Aorta (tissue), 5 donors: ENCODE data around the gene RAB19. TPM values are rescaled to one million over a fixed set of nuclear protein-coding genes. Genes with fewer than 3 reads are reported as not detected.

Source experiments
- ATAC-seq: fragments of 200-7000 bp; cut with Tn5 transposase; one replicate; pipeline ENCODE4 v1.9.1; 2022; ENCODE audit warnings: moderate library complexity; ENCODE audit not compliant: low FRiP score
- DNase-seq, 2 donors: peaks; one replicate each; pipeline ENCODE4 v3.0.0-alpha.2; 2020
- H3K27ac ChIP-seq, 2 donors: one replicate each; pipeline ENCODE4 v1.5.1; 2013; ENCODE audit warnings: low read length in 2 of 2, mild to moderate bottlenecking in 2 of 2, moderate library complexity in 2 of 2, control low read depth in 1 of 2, inconsistent platforms in 1 of 2, low read depth in 1 of 2
- H3K27me3 ChIP-seq, 2 donors: one replicate each; pipeline ENCODE4 v1.6.1; 2013; ENCODE audit warnings: control low read depth in 1 of 2, low read length in 1 of 2, mild to moderate bottlenecking in 1 of 2, moderate library complexity in 1 of 2; ENCODE audit not compliant: insufficient read depth in 2 of 2, control insufficient read depth in 1 of 2
- H3K36me3 ChIP-seq, 2 donors: one replicate each; pipeline ENCODE4 v1.6.1; 2013; ENCODE audit warnings: control low read depth in 1 of 2, low read length in 1 of 2, mild to moderate bottlenecking in 1 of 2; ENCODE audit not compliant: insufficient read depth in 2 of 2, control insufficient read depth in 1 of 2
- H3K4me1 ChIP-seq, 2 donors: one replicate each; pipeline ENCODE4 v1.6.1; 2013; ENCODE audit warnings: low read length in 2 of 2, control low read depth in 1 of 2, mild to moderate bottlenecking in 1 of 2, moderate library complexity in 1 of 2; ENCODE audit not compliant: insufficient read depth in 2 of 2, control insufficient read depth in 1 of 2
- H3K4me3 ChIP-seq, 2 donors: one replicate each; pipeline ENCODE4 v1.5.1; 2013; ENCODE audit warnings: low read length in 2 of 2, control low read depth in 1 of 2, mild to moderate bottlenecking in 1 of 2
- H3K9me3 ChIP-seq: one replicate; pipeline ENCODE4 v1.6.1; 2013; ENCODE audit warnings: mild to moderate bottlenecking, low read length; ENCODE audit not compliant: control insufficient read depth
- WGBS, 2 donors: extraction: QIAGEN DNeasy Blood & Tissue Kit; methylation state at CpG; one replicate each; pipeline ENCODE4 v1.1.7; 2013; 5-methylcytosine and 5-hydroxymethylcytosine counted together
- intact Hi-C, 2 donors: fragments of 100-400 bp; cut with DNase I; formaldehyde crosslinking; loops; one replicate each; pipeline versions ENCODE4 v1.14.2 to v1.15.0; 2022
- polyA plus RNA-seq, 2 donors: library from polyadenylated mRNA; stranded (reverse); fragments of 200-250 nt; gene quantifications; one replicate each; pipeline ENCODE4 v1.2.3, GENCODE V29; 2013
- total RNA-seq, 2 donors: library from RNA; stranded (reverse); fragmentation: NEBNext Ultra II Directional; extraction: Animal tissue kit (Norgen Biotek cat#: 25700); gene quantifications; one replicate each; pipeline ENCODE4 v1.2.1, GENCODE V29; 2021
- donor health status: healthy with polysubstance abuse.
- donor health status: Bipolar disorder and iron deficiency.
- donor health status: DM: no; HTN: no; CAD: no.
- donor health status: DM: no; HTN: no; CAD: no.
- donor health status: DM: yes; HTN: yes; CAD: no.

The RAB19 gene
- total and polyA plus RNA-seq, 4 donors = not detected

DNA sequence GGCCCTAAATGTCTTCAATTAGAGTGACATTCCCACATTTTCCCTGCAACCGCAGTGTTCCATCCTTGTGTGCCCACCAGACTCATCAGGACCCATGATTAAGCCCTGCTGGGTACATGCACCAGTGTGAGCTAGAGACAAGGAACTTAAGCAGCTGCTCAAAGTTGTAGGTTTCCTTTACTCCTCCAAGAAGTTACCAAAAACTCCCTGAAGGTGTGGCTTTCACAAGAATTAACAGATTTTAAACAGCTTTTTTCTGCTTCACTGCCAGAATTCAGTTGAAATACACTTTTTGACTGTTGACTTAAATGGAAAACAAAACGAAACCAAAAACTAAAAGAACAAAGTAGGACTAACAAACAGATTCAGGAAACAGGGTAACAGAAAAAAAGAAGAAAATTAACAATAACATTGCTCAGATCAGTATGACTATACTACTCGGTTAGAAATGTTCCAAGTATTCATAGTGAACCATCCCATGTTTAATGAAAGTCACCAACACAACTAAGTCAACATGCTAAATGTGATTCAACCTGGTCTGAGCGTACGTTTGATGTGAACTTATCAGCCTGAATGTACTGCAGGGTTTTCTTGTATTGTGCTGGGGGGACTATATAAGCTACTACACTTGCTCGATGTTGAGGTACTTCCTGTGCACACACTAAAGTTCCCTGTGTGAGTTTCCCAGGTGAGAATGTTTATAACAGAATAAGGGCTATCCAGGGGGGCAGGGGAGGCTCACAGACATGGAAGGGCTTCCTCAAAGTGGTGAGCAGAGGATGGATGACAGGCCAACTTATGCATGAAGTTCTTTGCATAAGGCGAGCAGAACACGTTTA, 27.7 kb upstream of the RAB19 start:
- ATAC-seq (no peak), DNase-seq (no peak)
- 77 to 78% methylated on average over 8 of the region's 8 CpGs for WGBS, 2 donors
- no peaks in the 10 kb centered on the region for H3K27me3 ChIP-seq
- intact Hi-C loops = no loop called here
- peaks cover 0 to 5% of the 10 kb centered on the region in 2 donors for H3K36me3 ChIP-seq
- H3K4me3 ChIP-seq = no peak overlapping the region
- H3K9me3 ChIP-seq = no peaks in the 10 kb centered on the region
- H3K4me1 ChIP-seq = no peaks in the 10 kb centered on the region
- no peak overlapping the region for H3K27ac ChIP-seq

- WGBS, 2 donors = 96 to 98% methylated on average over 6 of the region's 6 CpGs
- H3K27me3 ChIP-seq = no peaks in the 10 kb centered on the region
Measured at GRCh38 chr7:140383954-140384713, 19.7 kb upstream of the RAB19 start.

DNA sequence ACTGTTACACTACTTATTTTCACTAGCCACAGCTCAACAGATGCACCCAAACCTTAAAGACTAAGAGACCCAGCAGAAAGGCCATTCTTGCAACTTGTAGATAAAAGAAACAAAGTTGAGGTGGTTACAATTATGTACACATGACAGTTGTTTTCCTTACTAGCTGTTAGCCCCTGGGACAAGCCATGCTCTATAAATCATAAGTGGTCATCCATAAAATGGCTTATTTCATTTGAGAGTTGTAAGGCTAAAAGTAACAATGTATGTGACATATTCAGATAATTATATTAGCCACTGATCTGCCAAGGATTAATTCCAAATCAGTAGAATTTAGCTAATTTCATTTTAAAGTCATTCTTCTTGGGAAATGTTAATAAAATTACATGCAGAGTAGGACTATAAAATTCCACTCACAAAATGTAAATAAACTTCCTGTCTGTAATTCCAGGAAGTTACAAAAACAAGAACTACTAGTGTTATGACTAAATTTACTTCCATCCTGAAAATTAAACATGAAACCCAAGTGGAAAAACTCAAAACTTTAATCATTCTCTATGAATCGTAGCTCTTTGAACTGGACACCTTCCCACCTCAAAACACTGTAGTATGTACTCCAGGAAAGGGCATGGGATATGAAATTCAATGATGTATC, 18.8 kb upstream of the RAB19 start:
- Histone ChIP-seq H3K4me1 (no peaks in the 10 kb centered on the region), H3K4me3 (no peak overlapping the region), H3K9me3 (no peaks in the 10 kb centered on the region), H3K36me3 (peaks cover 0 to 4% of the 10 kb centered on the region in 2 donors), H3K27ac (no peak overlapping the region), H3K27me3 (no peaks in the 10 kb centered on the region)
- DNase-seq (no peak), ATAC-seq (no peak)
- intact Hi-C loops = no loop called here
- 25 to 32% methylated on average over 1 of the region's 1 CpG for WGBS, 2 donors

More at GRCh38 chr7:140383954-140384713, 19.7 kb upstream of the RAB19 start:
- peaks cover 0 to 5% of the 10 kb centered on the region in 2 donors for H3K36me3 ChIP-seq
- ATAC-seq (no peak), DNase-seq (no peak)
- H3K27ac ChIP-seq = no peak overlapping the region
- no peaks in the 10 kb centered on the region for H3K4me1 ChIP-seq
- intact Hi-C loops = no loop called here
- H3K4me3 ChIP-seq = no peak overlapping the region
- no peaks in the 10 kb centered on the region for H3K9me3 ChIP-seq

DNA sequence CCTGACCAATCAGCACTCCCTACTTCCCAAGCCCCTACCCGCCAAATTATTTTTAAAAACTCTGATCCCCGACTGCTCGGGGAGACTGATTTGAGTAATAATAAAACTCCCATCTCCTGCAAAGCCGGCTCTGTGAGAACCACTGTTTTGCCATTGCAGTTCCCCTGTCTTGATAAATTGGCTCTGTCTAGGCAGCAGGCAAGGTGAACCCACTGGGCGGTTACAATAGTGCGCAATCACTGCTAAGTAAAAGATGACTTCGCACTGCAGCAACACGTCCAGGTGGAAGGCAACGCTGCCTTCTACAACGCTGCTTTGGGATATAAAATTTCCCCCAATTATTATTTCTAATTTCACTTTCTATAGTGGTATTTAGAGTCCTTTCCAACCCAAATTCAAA, 14.4 kb upstream of the RAB19 start:
- no peak overlapping the region for H3K27ac ChIP-seq
- intact Hi-C loops = no loop called here
- H3K36me3 ChIP-seq = no peaks in the 10 kb centered on the region
- H3K4me1 ChIP-seq = no peaks in the 10 kb centered on the region
- DNase-seq (no peak), ATAC-seq (no peak)
- H3K9me3 ChIP-seq = no peaks in the 10 kb centered on the region
- WGBS, 2 donors = 77 to 84% methylated on average over 10 of the region's 10 CpGs
- H3K27me3 ChIP-seq = no peaks in the 10 kb centered on the region
- H3K4me3 ChIP-seq = no peak overlapping the region

- intact Hi-C loops = no loop called here
- Histone ChIP-seq H3K4me1 (no peaks in the 10 kb centered on the region), H3K4me3 (no peak overlapping the region), H3K36me3 (no peaks in the 10 kb centered on the region), H3K27ac (no peak overlapping the region), H3K27me3 (no peaks in the 10 kb centered on the region), H3K9me3 (no peaks in the 10 kb centered on the region)
- DNase-seq (no peak), ATAC-seq (no peak)
- 73 to 77% methylated on average over 4 of the region's 4 CpGs for WGBS, 2 donors
Measured at GRCh38 chr7:140390034-140390433, 13.8 kb upstream of the RAB19 start.

GRCh38 chr7:140390466-140391190, 13.2 kb upstream of the RAB19 start:
- intact Hi-C loops = no loop called here
- DNase-seq (no peak), ATAC-seq (no peak)
- H3K36me3 ChIP-seq = no peaks in the 10 kb centered on the region
- no peak overlapping the region for H3K27ac ChIP-seq
- H3K9me3 ChIP-seq = no peaks in the 10 kb centered on the region
- WGBS, 2 donors = 93 to 94% methylated on average over 8 of the region's 8 CpGs
- H3K4me1 ChIP-seq = no peaks in the 10 kb centered on the region
- H3K27me3 ChIP-seq = no peaks in the 10 kb centered on the region
- no peak overlapping the region for H3K4me3 ChIP-seq

- no peaks in the 10 kb centered on the region for H3K9me3 ChIP-seq
- H3K27ac ChIP-seq = no peak overlapping the region
- intact Hi-C loops = no loop called here
- H3K4me1 ChIP-seq = no peaks in the 10 kb centered on the region
- WGBS, 2 donors = 84 to 96% methylated on average over 1 of the region's 1 CpG
- no peak overlapping the region for H3K4me3 ChIP-seq
- ATAC-seq (no peak), DNase-seq (no peak)
- no peaks in the 10 kb centered on the region for H3K36me3 ChIP-seq
- no peaks in the 10 kb centered on the region for H3K27me3 ChIP-seq
Measured at GRCh38 chr7:140391634-140392033, 12.2 kb upstream of the RAB19 start.

DNA sequence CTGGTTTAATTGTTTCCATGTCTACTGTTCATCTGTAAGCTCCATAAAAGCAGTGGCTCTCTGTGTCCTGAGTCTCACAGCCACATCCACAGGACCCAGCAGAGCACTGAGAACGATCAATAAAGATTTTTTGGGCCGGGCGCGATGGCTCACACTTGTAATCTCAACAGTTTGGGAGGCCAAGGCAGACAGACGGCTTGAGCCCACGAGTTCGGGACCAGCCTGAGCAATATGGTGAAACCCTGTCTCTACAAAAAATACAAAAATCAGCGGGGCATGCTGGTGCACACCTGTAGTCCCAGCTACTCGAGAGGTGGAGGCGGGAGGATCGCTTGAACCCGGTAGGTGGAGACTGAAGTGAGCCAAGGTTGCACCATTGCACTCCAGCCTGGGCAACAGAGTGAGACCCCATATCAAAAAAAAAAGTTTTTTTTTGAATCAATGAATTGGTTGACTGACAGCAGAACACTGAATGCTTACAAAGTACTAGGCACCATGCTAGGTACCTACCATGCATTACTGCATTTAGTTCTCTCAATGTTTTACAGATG, 10.0 kb upstream of the RAB19 start:
- 95 to 98% methylated on average over 12 of the region's 12 CpGs for WGBS, 2 donors
- intact Hi-C loops = no loop called here
- no peak overlapping the region for H3K4me3 ChIP-seq
- no peak overlapping the region for H3K27ac ChIP-seq
- peaks cover 0 to 2% of the 10 kb centered on the region in 2 donors for H3K27me3 ChIP-seq
- no peaks in the 10 kb centered on the region for H3K36me3 ChIP-seq
- H3K4me1 ChIP-seq = no peaks in the 10 kb centered on the region
- no peak for DNase-seq
- no peaks in the 10 kb centered on the region for H3K9me3 ChIP-seq
- ATAC-seq = no peak
